IMR-90 (cell line): ENCODE measurements around the gene ATP10A. TPM values are rescaled to one million over a fixed set of nuclear protein-coding genes. Genes with fewer than 3 reads are reported as not detected.
A peak's percentile ranks its signal among the peaks of the same experiment; 100 is the strongest.

Experiments used
- ATAC-seq: fragments of 200-7000 bp; cut with Tn5 transposase; 2 replicates; pipeline ENCODE4 v1.9.1; 2020; ENCODE audit warnings: low read depth, mild to moderate bottlenecking, moderate library complexity
- BruUV-seq: library from RNA; stranded (reverse); fragments of 400-500 nt; replicated peaks from 2 replicates; lab custom pipeline; 2021; lab: Mats Ljungman, UMichigan
- CTCF ChIA-PET: fragments of 300-600 bp; formaldehyde crosslinking; extraction: SDS; loops from one replicate; lab custom pipeline; 2021; ENCODE audit warnings: antibody characterized with exemption; lab: Yijun Ruan, JAX
- POLR2A ChIA-PET: fragments of 300-600 bp; sonication (Branson Sonifier 250); formaldehyde crosslinking; loops from one replicate; lab custom pipeline; 2022; ENCODE audit warnings: antibody characterized with exemption; ENCODE audit not compliant: unreplicated experiment; lab: Charles Lee
- DNase-seq: peaks from one replicate; pipeline ENCODE4 v3.0.0; 2013
- H2AFZ ChIP-seq: replicated peaks from 2 replicates; pipeline ENCODE3; 2013; ENCODE audit warnings: low read length, mild to moderate bottlenecking; ENCODE audit not compliant: poor library complexity
- H2AK5ac ChIP-seq: 2 replicates; pipeline ENCODE4 v1.6.1; 2013; ENCODE audit warnings: low read depth, low read length, inconsistent platforms
- H2AK9ac ChIP-seq: replicated peaks from 2 replicates; pipeline ENCODE3; 2013; ENCODE audit warnings: mild to moderate bottlenecking, low read depth, low read length, moderate library complexity; ENCODE audit not compliant: poor library complexity
- H2BK120ac ChIP-seq: 2 replicates; pipeline ENCODE4 v1.6.1; 2013; ENCODE audit warnings: low read depth, low read length, inconsistent platforms
- H2BK15ac ChIP-seq: 3 replicates; pipeline ENCODE4 v1.6.1; 2013; ENCODE audit warnings: low read depth, low read length, inconsistent platforms
- H2BK20ac ChIP-seq: 2 replicates; pipeline ENCODE4 v1.6.1; 2013; ENCODE audit warnings: low read depth, mild to moderate bottlenecking, inconsistent platforms, low read length, moderate library complexity
- H2BK5ac ChIP-seq: 2 replicates; pipeline ENCODE4 v1.6.1; 2013; ENCODE audit warnings: mild to moderate bottlenecking, low read depth, low read length, inconsistent platforms; ENCODE audit not compliant: poor library complexity, severe bottlenecking
- H3K14ac ChIP-seq: replicated peaks from 2 replicates; pipeline ENCODE4 v1.6.1; 2013; ENCODE audit warnings: low read depth, low read length, inconsistent platforms
- H3K18ac ChIP-seq: 2 replicates; pipeline ENCODE4 v1.6.1; 2013; ENCODE audit warnings: low read depth, low read length, control low read depth
- H3K23ac ChIP-seq: 2 replicates; pipeline ENCODE4 v1.6.1; 2013; ENCODE audit warnings: low read depth, low read length, inconsistent platforms
- H3K27ac ChIP-seq: 2 replicates; pipeline ENCODE4 v1.5.1; 2013; ENCODE audit warnings: mild to moderate bottlenecking, control low read depth, low read length; ENCODE audit not compliant: insufficient read depth
- H3K27me3 ChIP-seq: 2 replicates; pipeline ENCODE4 v1.6.1; 2013; ENCODE audit warnings: low read length; ENCODE audit not compliant: control insufficient read depth, insufficient read depth
- H3K36me3 ChIP-seq: 2 replicates; pipeline ENCODE4 v1.6.1; 2013; ENCODE audit warnings: low read length, mixed read lengths; ENCODE audit not compliant: control insufficient read depth, insufficient read depth
- H3K4ac ChIP-seq: 2 replicates; pipeline ENCODE4 v1.6.1; 2013; ENCODE audit warnings: low read depth, low read length, inconsistent platforms
- H3K4me1 ChIP-seq: 2 replicates; pipeline ENCODE4 v1.6.1; 2013; ENCODE audit warnings: low read length, mixed read lengths; ENCODE audit not compliant: control insufficient read depth, insufficient read depth
- H3K4me2 ChIP-seq: 2 replicates; pipeline ENCODE4 v1.6.1; 2013; ENCODE audit warnings: low read depth, mild to moderate bottlenecking, control low read depth, low read length, moderate library complexity
- H3K4me3 ChIP-seq: 2 replicates; pipeline ENCODE4 v1.5.1; 2013; ENCODE audit warnings: low read depth, mild to moderate bottlenecking, control low read depth, low read length, moderate library complexity; ENCODE audit not compliant: insufficient read depth
- H3K56ac ChIP-seq: 2 replicates; pipeline ENCODE4 v1.6.1; 2013; ENCODE audit warnings: low read length, inconsistent platforms; ENCODE audit not compliant: insufficient read depth; ENCODE audit errors: extremely low read depth
- H3K79me1 ChIP-seq, 2 experiments: 2 replicates each; pipeline ENCODE4 v1.6.1; 2013; ENCODE audit warnings: low read length in 2 of 2, inconsistent platforms in 1 of 2, low read depth in 1 of 2
- H3K9ac ChIP-seq: 2 replicates; pipeline ENCODE4 v1.6.1; 2013; ENCODE audit warnings: low read depth, low read length, control low read depth
- H3K9me1 ChIP-seq: 2 replicates; pipeline ENCODE4 v1.6.1; 2013; ENCODE audit warnings: low read length, inconsistent platforms; ENCODE audit not compliant: insufficient read depth
- H3K9me3 ChIP-seq: 2 replicates; pipeline ENCODE4 v1.6.1; 2013; ENCODE audit warnings: low read length; ENCODE audit not compliant: control insufficient read depth, insufficient read depth
- H4K20me1 ChIP-seq: 2 replicates; pipeline ENCODE4 v1.6.1; 2013; ENCODE audit warnings: low read length, inconsistent platforms; ENCODE audit not compliant: insufficient read depth
- H4K5ac ChIP-seq: 2 replicates; pipeline ENCODE4 v1.6.1; 2013; ENCODE audit warnings: mild to moderate bottlenecking, low read depth, low read length, control low read depth
- H4K8ac ChIP-seq, 2 experiments: 2 replicates each; pipeline ENCODE4 v1.6.1; 2013; ENCODE audit warnings: low read depth in 2 of 2, low read length in 2 of 2, control low read depth in 1 of 2, inconsistent platforms in 1 of 2
- H4K91ac ChIP-seq: 2 replicates; pipeline ENCODE4 v1.6.1; 2013; ENCODE audit warnings: low read depth, low read length, inconsistent platforms; ENCODE audit not compliant: insufficient read depth
- CHD1 ChIP-seq: IDR thresholded peaks from 2 replicates; pipeline ENCODE4 v1.6.1; 2012; ENCODE audit warnings: low read depth, low read length, improper control_type of control experiment
- MAZ ChIP-seq: IDR thresholded peaks from 2 replicates; pipeline ENCODE4 v1.6.1; 2012; ENCODE audit warnings: low read depth, mild to moderate bottlenecking, low read length, improper control_type of control experiment, moderate library complexity, borderline replicate concordance
- NFE2L2 ChIP-seq: fragments of 150-350 bp; IDR thresholded peaks from 2 replicates; pipeline ENCODE4 v1.6.1; 2016; ENCODE audit warnings: low read depth, mild to moderate bottlenecking, low read length
- RAD21 ChIP-seq: IDR thresholded peaks from 2 replicates; pipeline ENCODE4 v1.6.1; 2012; ENCODE audit warnings: low read length, improper control_type of control experiment
- RCOR1 ChIP-seq: IDR thresholded peaks from 2 replicates; pipeline ENCODE4 v1.6.1; 2012; ENCODE audit warnings: mild to moderate bottlenecking, low read length, improper control_type of control experiment; ENCODE audit not compliant: insufficient replicate concordance
- RFX5 ChIP-seq: IDR thresholded peaks from 2 replicates; pipeline ENCODE4 v1.8.0; 2012; ENCODE audit warnings: low read depth, mild to moderate bottlenecking, low read length, moderate library complexity
- SMC3 ChIP-seq: fragments of 150-350 bp; IDR thresholded peaks from 2 replicates; pipeline ENCODE4 v1.6.1; 2016; ENCODE audit warnings: low read depth, mild to moderate bottlenecking, antibody characterized with exemption, low read length, moderate library complexity
- WGBS, 2 experiments: methylation state at CpG; one replicate each; pipeline versions ENCODE4 v1.1.5 to v1.1.7; 2013; ENCODE audit warnings: missing lambda C conversion rate in 2 of 2; ENCODE audit not compliant: insufficient read length in 1 of 2; ENCODE audit errors: extremely low coverage in 2 of 2; 5-methylcytosine and 5-hydroxymethylcytosine counted together
- dilution Hi-C: fragments of 300-500 bp; cut with HindIII; formaldehyde crosslinking; loops from one replicate; pipeline ENCODE4 v1.14.3; 2018; ENCODE audit warnings: low sequenced_read_pairs; ENCODE audit not compliant: unreplicated experiment
- in situ Hi-C: fragments of 300-500 bp; cut with MboI; formaldehyde crosslinking; loops from 3 replicates; pipeline ENCODE4 v1.14.3; 2019; ENCODE audit warnings: low sequenced_read_pairs, inconsistent platforms, mixed read lengths
- intact Hi-C: fragments of 100-400 bp; cut with micrococcal nuclease; formaldehyde crosslinking; loops from 2 replicates; pipeline ENCODE4 v1.10.0; 2022
- polyA plus RNA-seq, 3 experiments: library from polyadenylated mRNA; depleted of rRNA; stranded (reverse); fragments of >200 nt; gene quantifications; 2 replicates each; pipeline ENCODE4 v1.2.3, GENCODE V29; 2012; ENCODE audit warnings: low replicate concordance in 1 of 3
- total RNA-seq: library from RNA; depleted of rRNA; stranded (reverse); fragments of >200 nt; gene quantifications from 2 replicates; pipeline ENCODE4 v1.2.3, GENCODE V29; 2012

Gene ATP10A
- total and polyA plus RNA-seq, 2 of the 4 experiments (the other 2 are of a cell fraction): 13.8 to 16.0 TPM

DNA sequence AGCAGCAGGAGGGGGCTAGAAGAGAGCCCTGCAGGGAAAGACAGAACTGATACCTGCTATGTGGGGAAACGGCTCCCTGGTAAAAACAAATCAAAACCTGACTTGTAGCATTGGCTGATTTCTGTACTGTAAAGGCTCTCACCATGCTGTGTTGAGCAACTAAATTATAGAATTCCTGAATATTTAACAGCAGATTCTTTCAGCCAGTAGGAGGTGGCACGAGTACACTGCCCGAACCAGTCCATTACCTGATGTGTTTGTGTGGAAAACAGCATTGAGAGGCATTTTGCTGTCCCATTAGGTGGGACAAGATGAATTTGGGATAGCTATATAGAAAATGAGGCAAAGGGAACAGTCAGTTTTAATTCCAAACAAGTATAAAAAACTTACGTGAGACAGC lies 201.2 kb downstream of the ATP10A start:
- Histone ChIP-seq H3K18ac (no peak overlapping the region), H4K91ac (no peak overlapping the region), H3K36me3 (no peaks in the 10 kb centered on the region), H2AFZ (no peak overlapping the region), H3K14ac (no peak overlapping the region), H3K9me1 (no peaks in the 10 kb centered on the region), H2BK20ac (no peak overlapping the region), H3K4me3 (no peak overlapping the region), H3K23ac (no peak overlapping the region), H2AK9ac (no peak overlapping the region), H4K8ac (no peak overlapping the region), H3K27me3 (peaks cover 16% of the 10 kb centered on the region), H3K56ac (no peak overlapping the region), H3K9ac (no peak overlapping the region), H3K27ac (no peak overlapping the region), H3K79me1 (no peaks in the 10 kb centered on the region), H3K4me2 (no peak overlapping the region), H2AK5ac (no peak overlapping the region), H2BK120ac (no peak overlapping the region), H3K9me3 (no peaks in the 10 kb centered on the region), H3K4me1 (no peaks in the 10 kb centered on the region), H2BK15ac (no peak overlapping the region), H2BK5ac (no peak overlapping the region), H3K4ac (no peak overlapping the region), H4K20me1 (no peaks in the 10 kb centered on the region), H4K5ac (no peak overlapping the region)
- DNase-seq (no peak), ATAC-seq (peak; percentile 49)
- dilution Hi-C loops: no loop called here
- no peak for TF ChIP-seq CHD1
- TF ChIP-seq RFX5: no peak
- no peak for TF ChIP-seq NFE2L2
- TF ChIP-seq MAZ: no peak
- TF ChIP-seq SMC3: no peak
- TF ChIP-seq RAD21: peak; percentile 21; the same call in 1 of the 2 replicates
- TF ChIP-seq RCOR1: no peak
- ChIA-PET POLR2A (no interaction called here), CTCF (no interaction called here)
- 60% methylated on average over 1 of the region's 4 CpGs; no CpG with 5 or more reads in 1 of the 2 experiments for WGBS, 2 experiments
- in situ Hi-C loops: no loop called here
- intact Hi-C loops: no loop called here
- no TSS peak for BruUV-seq
